Cardiac septum (tissue), 1 donor: ENCODE data around the gene BSN. TPM values are rescaled to one million over a fixed set of nuclear protein-coding genes. Genes with fewer than 3 reads are reported as not detected.
"Not testable (repeated sequence)": the region's sequence is repeated elsewhere in the genome, so short reads cannot be mapped to it uniquely, and the experiment has no call there.

Experiments
- DNase-seq: peaks from one replicate; pipeline ENCODE4 v3.0.0-alpha.2; 2020; ENCODE audit warnings: low spot score
- intact Hi-C: fragments of 100-400 bp; cut with DNase I; formaldehyde crosslinking; loops from one replicate; pipeline ENCODE4 v1.14.0; 2022
- total RNA-seq: library from RNA; stranded (reverse); fragmentation: NEBNext Ultra II Directional; extraction: Animal tissue kit (Norgen Biotek cat#: 25700); gene quantifications from one replicate; pipeline ENCODE4 v1.2.1, GENCODE V29; 2021
- donor health status: DM: no; HTN: no; CAD: no.

Gene BSN
- total RNA-seq, 1 donor from 2014 or later: 1.00 TPM

GRCh38 chr3:49585261-49585755, 31.0 kb downstream of the BSN start:
- DNase-seq, intact Hi-C loops: not testable (repeated sequence)

GRCh38 chr3:49591615-49592014, 37.3 kb downstream of the BSN start:
- no peak for DNase-seq
- intact Hi-C loops: no loop called here

- no peak for DNase-seq
- intact Hi-C loops: no loop called here
Observed at GRCh38 chr3:49593041-49593440, 38.8 kb downstream of the BSN start.

GRCh38 chr3:49600781-49601180, 46.5 kb downstream of the BSN start:
- intact Hi-C loops: no loop called here
- DNase-seq: no peak

GRCh38 chr3:49601358-49602048, 47.2 kb downstream of the BSN start:
- intact Hi-C loops: no loop called here
- DNase-seq: no peak

DNA sequence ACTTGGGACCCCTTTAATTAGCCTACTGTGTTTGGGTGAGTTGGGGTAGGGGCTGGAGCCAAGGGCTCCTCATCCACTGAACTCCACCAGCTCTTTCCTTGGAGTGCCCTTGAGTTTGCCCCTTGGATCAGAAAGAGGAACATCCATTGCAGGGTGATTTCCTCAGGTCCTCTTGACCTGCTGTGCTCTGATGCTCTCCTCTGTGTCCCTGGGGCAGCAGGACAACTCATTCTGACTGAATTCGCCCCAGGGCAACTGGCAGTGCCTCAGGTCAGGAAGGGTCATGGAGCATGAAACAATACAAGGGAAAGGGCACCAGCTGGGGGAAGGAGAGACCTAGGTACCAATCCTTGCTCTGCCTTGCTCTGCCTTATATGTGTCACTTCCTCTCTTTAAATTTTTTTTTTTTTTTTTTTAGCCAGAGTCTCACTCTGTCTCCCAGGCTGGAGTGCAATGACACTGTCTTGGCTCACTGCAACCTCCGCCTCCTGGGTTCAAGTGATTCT, 47.8 kb downstream of the BSN start:
- intact Hi-C loops: no loop called here
- no peak for DNase-seq

GRCh38 chr3:49602877-49603411, 48.7 kb downstream of the BSN start:
- no peak for DNase-seq
- intact Hi-C loops: no loop called here

- intact Hi-C loops: no loop called here
- no peak for DNase-seq
Observed at GRCh38 chr3:49606427-49606826, 52.1 kb downstream of the BSN start.

DNA sequence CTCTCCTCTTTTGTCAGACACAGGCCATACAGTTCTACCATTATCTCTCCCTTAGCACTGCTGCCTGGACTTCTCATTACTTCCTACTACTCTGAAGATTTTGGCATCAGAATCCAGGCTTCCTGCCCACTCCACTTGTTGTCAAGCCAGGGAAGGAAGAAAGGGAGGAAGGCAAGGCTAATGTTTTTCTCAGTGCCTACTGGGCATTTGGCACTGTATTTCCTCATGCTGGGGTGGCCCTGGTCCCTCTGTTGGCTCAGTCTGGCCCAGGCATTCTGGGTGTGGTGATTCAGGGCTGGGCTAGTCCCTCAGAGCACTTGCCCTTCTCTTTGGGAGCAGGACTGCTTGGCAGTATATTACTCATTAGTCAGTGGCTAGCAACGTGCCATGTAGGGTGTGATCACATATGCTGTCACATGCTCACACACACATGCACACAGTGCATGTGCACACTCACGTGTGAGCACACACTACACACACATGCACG, 52.9 kb downstream of the BSN start:
- no peak for DNase-seq
- intact Hi-C loops: no loop called here

DNA sequence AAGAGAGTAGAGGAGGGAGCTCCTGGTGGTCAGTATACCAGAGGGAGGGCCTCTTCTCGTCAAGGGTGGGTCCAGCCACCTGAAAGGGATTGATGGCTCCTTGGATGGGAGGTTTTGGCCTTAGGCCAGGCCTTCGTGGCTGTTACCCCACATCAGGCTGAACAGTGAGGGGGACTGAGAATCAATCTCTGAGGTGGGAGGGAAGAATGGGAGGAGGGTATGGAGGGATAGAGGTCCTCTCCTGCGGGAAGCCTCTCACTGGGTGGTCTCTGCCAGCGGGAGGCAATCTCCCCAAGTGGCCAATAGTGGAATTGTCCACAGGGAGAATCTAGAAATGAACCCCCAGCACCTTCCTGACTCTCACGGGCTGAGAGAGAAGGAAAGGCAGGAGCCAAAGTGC, 53.5 kb downstream of the BSN start:
- no peak for DNase-seq
- intact Hi-C loops: no loop called here

GRCh38 chr3:49609314-49609713, 55.0 kb downstream of the BSN start:
- intact Hi-C loops: no loop called here
- DNase-seq: no peak

- DNase-seq: no peak
- intact Hi-C loops: no loop called here
Observed at GRCh38 chr3:49609815-49610214, 55.5 kb downstream of the BSN start.

DNA sequence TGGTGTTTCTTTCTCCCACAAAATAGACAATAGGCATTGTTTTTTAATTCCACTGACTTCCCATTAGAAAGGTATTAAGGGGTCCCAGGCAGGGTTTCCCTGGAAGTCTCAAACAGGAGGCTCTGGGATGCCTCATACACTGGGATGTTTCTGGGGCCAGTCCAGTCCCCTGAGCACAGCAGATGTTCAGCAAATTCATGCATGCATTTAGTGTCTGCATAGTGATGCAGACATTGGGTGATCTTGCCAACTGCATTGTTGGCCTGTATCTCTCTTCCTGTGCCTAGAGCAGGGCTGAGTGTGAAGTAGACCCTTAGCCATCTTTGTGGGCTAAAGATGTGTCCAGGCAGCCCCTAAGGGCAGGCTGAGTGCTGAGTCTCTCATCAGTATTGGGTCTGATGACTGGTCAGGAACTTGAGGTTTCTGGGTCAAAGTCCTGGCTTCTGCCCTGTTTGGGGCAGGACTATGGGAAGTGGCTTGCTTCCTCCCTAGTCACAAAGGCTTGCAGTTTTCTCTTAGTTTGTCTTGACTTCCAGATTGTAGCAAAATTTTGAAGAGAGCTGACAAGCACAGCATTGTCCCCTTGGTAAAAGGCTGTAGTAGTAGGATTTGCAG, 56.5 kb downstream of the BSN start:
- intact Hi-C loops: no loop called here

GRCh38 chr3:49611291-49611690, 57.0 kb downstream of the BSN start:
- intact Hi-C loops: no loop called here
- DNase-seq: no peak

More for the DNA sequence above, 56.5 kb downstream of the BSN start:
- DNase-seq: no peak

DNA sequence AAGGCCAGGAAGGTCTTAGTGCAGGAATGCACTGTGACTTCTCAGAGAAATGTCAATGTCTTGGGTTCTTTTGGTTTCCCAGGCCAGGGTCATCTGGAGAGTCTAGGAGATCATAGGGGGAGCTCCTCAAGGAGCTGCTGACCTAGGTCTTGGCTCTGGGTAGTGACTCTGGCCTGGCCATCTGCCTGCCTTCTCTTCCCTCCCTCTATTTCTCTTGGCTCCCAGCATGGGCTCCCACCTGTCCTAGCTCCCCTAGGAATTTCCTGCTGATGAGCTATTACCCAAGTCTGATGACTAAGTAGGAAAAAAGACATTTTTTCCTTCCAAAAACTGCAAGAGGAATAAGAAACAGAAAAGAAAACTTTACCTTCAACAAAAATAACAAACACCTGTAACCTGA, 57.4 kb downstream of the BSN start:
- intact Hi-C loops: no loop called here

GRCh38 chr3:49614936-49615335, 60.7 kb downstream of the BSN start:
- intact Hi-C loops: no loop called here
- DNase-seq: no peak

More for the DNA sequence above, 57.4 kb downstream of the BSN start:
- DNase-seq: no peak

DNA sequence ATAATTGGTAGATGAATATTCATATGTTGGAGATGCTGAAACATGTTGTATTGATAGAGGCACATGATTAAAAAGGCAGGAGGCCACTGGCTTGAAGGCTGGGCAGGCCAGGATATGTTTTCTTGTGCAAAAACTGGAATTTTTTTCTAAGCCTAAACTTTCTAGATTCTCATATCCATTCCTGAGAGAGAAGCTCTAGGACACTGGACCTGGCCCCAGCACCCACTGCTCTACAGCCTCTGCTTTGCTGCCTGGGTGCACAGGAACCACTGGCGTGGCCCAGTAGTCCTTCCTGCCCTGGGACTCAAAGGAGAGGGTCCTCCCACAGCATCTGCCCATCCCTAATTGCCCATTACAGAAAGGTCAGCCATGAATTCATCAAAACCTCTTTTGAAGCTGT, 61.8 kb downstream of the BSN start:
- intact Hi-C loops: no loop called here
- no peak for DNase-seq

DNA sequence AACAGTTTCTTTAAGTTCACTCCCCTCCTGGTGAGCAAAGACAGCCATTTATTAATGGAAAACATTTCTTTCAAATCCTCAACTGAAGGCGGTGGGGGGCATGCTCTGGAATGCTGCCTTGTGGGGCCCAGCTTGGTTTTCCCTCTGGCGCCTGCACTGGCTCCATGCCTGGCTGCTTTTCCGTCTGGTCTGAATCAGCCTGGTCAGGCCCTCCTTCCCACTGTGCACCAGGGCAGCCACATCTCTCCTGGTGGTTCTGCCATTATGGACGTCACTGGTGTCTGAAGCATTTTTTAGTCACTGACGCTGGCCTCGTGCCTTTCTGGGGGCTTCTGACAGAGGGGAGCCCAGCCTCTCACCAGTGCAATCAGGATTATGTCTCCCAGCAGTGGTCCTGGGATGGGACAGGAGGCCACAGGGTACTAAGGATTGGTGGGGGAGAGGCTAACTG, 62.2 kb downstream of the BSN start:
- intact Hi-C loops: no loop called here
- no peak for DNase-seq

DNA sequence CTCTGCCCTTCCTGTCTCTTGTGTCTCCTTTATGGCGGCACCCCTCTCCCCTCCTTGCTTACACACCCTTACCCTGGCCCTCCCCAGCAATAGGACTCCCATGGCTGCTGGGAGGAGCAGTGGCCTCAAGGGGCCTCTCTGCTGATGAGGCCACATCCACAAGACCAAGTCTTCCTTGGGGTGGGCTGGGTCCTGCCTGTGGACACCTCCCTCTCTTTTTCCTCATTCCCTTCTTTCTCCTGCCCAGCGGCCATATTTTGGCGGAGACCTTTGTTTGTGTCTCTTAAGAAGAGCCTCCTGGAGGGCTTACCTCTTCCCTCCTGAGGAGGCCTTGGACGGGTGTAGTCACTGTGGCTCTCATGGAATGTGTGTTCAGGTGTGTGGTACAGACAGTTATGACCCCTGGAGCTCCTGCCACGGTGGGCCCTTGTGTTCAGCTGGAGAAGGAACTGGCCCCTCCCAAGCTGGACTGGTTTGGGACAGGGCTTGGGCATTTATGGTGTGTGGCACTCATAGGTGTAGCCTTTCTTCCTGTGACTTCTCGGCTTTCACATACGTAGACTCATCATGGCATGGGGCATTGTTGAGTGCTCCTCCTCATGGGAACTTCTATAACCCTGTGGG, 63.2 kb downstream of the BSN start:
- intact Hi-C loops: no loop called here
- DNase-seq: no peak

DNA sequence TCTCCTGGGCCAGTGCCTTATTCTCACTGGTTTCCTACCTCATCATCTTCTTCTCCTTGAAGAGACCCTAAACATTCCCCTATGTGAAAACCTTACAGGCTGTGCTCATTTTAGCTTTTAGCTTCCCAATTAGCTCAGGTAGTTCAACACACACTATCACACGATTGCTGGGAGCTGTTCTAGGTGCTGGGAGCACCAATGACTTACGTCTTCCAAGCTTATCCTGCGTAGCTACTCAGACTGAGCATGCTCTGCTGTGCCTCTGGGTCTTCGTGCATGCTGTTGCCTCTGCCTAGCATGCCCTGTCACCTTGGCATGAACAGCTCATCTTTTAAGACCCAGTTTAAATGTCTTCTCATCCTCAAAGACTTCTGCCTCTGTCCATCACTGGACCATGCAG, 64.1 kb downstream of the BSN start:
- no peak for DNase-seq
- intact Hi-C loops: no loop called here
